Gastroesophageal sphincter (tissue), 4 donors: ENCODE data around the gene CCDC154. TPM values are rescaled to one million over a fixed set of nuclear protein-coding genes. Genes with fewer than 3 reads are reported as not detected.

Experiments
- ATAC-seq: fragments of 150-250 bp; one replicate; pipeline ENCODE4 v1.9.1; 2016; ENCODE audit warnings: mild to moderate bottlenecking, moderate library complexity
- H3K27ac ChIP-seq, 4 donors: fragments of 200-600 bp; sonication (generic) in 3 of 4; 1 replicate in 3 of 4; 2 replicates in 1 of 4; pipeline ENCODE4 v1.5.1; 2016 to 2019
- H3K27me3 ChIP-seq: fragments of 200-600 bp; sonication (generic); one replicate; pipeline ENCODE4 v1.5.1; 2019
- H3K36me3 ChIP-seq, 2 donors: fragments of 200-600 bp; sonication (generic); one replicate each; pipeline ENCODE4 v1.5.1; 2019; ENCODE audit warnings: control low read depth in 1 of 2
- H3K4me1 ChIP-seq, 3 donors: fragments of 200-600 bp; sonication (generic); 1 replicate in 2 of 3; 2 replicates in 1 of 3; pipeline ENCODE4 v1.5.1; 2016 to 2019; ENCODE audit warnings: control low read depth in 2 of 3
- H3K4me3 ChIP-seq, 2 donors: fragments of 200-600 bp; sonication (generic); one replicate each; pipeline ENCODE4 v1.5.1; 2019; ENCODE audit warnings: mild to moderate bottlenecking in 1 of 2, moderate library complexity in 1 of 2
- H3K9me3 ChIP-seq, 3 donors: fragments of 200-600 bp; sonication (generic); one replicate each; pipeline ENCODE4 v1.5.1; 2017 to 2019; ENCODE audit warnings: control low read depth in 2 of 3
- EP300 ChIP-seq: sonication (generic); formaldehyde crosslinking; IDR thresholded peaks from one replicate; pipeline ENCODE4 v1.6.1; 2017; ENCODE audit warnings: antibody characterized with exemption, mild to moderate bottlenecking
- POLR2A ChIP-seq, 2 donors: fragments of 450-650 bp; IDR thresholded peaks; one replicate each; pipeline ENCODE4 v1.6.1; 2017; ENCODE audit warnings: antibody characterized with exemption in 2 of 2, mild to moderate bottlenecking in 2 of 2, moderate library complexity in 1 of 2
- POLR2AphosphoS5 ChIP-seq: sonication (generic); formaldehyde crosslinking; IDR thresholded peaks from one replicate; pipeline ENCODE4 v1.6.1; 2017; ENCODE audit warnings: antibody characterized with exemption
- WGBS, 2 donors: methylation state at CpG; one replicate each; pipeline ENCODE4 v1.1.5; 2018; ENCODE audit warnings: low coverage in 1 of 2; 5-methylcytosine and 5-hydroxymethylcytosine counted together
- total RNA-seq, 4 donors: library from RNA; depleted of rRNA; stranded (reverse); fragments of >200 nt; gene quantifications; one replicate each; pipeline ENCODE4 v1.1.0, GENCODE V29; 2016
- TF ChIP-seq, protein P1 (sequence below), 4 experiments: fragments of 200-600 bp in 2 of 4; fragments of 450-650 bp in 2 of 4; sonication (generic) in 1 of 4; IDR thresholded peaks; one replicate each; pipeline ENCODE4 v1.5.1; 2017 to 2019; ENCODE audit warnings: antibody characterized with exemption in 4 of 4, mild to moderate bottlenecking in 2 of 4, moderate library complexity in 2 of 4

CCDC154 gene
- total RNA-seq, 4 donors from 2014 or later, result not detected

DNA sequence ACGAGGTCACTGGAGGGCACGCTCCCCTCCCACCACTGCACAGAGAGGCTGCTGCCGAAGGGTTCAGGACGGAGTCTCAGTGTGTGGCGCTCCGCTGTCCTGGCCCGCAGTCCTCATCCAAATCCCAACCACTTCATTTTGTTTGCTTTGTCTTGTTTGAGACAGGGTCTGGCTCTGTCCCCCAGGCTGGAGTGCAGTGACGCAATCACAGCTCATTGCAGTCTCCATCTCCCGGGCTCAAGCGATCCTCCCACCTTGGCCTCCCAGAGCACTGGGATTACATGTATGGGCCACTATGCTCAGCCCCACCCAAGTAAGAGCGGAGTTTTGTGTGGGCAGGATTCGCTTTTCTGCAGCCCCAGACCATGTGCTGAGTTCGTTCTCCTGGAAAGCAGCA is 42.6 kb downstream of the CCDC154 start:
- Histone ChIP-seq H3K9me3 (no peaks in the 10 kb centered on the region), H3K27me3 (no peaks in the 10 kb centered on the region), H3K36me3 (peaks cover 0 to 92% of the 10 kb centered on the region in 2 donors), H3K4me3 (no peak overlapping the region), H3K27ac (no peak overlapping the region), H3K4me1 (no peaks in the 10 kb centered on the region)
- no peak for ATAC-seq
- 60 to 100% methylated on average over 1 to 5 of the region's 13 CpGs for WGBS, 2 donors
- TF ChIP-seq POLR2AphosphoS5 (no peak), POLR2A (IDR thresholded peaks at IDR 0.05) (no peak), EP300 (no peak)
- TF ChIP-seq, protein P1, sequence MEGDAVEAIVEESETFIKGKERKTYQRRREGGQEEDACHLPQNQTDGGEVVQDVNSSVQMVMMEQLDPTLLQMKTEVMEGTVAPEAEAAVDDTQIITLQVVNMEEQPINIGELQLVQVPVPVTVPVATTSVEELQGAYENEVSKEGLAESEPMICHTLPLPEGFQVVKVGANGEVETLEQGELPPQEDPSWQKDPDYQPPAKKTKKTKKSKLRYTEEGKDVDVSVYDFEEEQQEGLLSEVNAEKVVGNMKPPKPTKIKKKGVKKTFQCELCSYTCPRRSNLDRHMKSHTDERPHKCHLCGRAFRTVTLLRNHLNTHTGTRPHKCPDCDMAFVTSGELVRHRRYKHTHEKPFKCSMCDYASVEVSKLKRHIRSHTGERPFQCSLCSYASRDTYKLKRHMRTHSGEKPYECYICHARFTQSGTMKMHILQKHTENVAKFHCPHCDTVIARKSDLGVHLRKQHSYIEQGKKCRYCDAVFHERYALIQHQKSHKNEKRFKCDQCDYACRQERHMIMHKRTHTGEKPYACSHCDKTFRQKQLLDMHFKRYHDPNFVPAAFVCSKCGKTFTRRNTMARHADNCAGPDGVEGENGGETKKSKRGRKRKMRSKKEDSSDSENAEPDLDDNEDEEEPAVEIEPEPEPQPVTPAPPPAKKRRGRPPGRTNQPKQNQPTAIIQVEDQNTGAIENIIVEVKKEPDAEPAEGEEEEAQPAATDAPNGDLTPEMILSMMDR (IDR thresholded peaks at IDR 0.05), result no peak

DNA sequence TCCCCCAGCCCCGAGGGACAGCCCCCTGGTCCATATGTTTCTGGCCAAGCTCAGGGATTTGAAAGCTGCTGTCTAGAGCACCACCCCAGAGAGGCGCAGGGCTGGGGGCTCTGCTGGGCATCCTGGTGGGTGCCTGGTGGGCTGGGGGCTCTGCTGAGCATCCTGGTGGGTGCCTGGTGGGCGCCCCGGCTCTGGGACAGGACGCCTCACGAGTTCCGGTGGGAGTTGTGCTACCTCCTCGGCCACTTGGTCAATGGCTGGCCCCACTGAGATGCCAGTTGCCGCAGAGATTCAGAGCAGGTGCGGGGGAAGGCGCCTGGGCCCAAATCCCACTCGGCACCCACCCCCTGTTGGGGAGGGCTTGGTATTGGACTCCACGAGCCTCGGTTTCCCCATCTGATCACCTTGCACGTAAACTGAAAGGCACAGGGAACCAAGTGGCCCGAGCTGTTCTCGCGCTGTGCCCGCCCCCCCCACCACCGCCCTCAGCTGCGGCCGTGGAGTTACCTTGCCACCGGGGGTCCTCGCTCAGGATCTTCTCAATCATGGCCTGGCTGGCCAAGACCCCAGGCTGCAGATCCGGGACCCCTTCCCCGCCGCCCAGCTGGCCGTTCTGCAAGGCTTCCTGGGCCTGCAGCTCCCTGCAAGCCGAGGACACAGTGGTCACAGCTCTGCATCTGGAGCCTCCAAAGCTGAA is 43.1 kb downstream of the CCDC154 start:
- no peaks in the 10 kb centered on the region for H3K27me3 ChIP-seq
- H3K4me3 ChIP-seq, result no peak overlapping the region
- H3K27ac ChIP-seq, result no peak overlapping the region
- no peak for ATAC-seq
- H3K9me3 ChIP-seq, result no peaks in the 10 kb centered on the region
- H3K36me3 ChIP-seq, result peaks cover 0 to 92% of the 10 kb centered on the region in 2 donors
- no peak for TF ChIP-seq POLR2AphosphoS5
- no peak for TF ChIP-seq POLR2A (IDR thresholded peaks at IDR 0.05)
- TF ChIP-seq, protein P1 (IDR thresholded peaks at IDR 0.05), result no peak
- TF ChIP-seq EP300, result no peak
- H3K4me1 ChIP-seq, result no peaks in the 10 kb centered on the region
- no CpG with 5 or more reads among the region's 29 CpGs for WGBS, 2 donors

DNA sequence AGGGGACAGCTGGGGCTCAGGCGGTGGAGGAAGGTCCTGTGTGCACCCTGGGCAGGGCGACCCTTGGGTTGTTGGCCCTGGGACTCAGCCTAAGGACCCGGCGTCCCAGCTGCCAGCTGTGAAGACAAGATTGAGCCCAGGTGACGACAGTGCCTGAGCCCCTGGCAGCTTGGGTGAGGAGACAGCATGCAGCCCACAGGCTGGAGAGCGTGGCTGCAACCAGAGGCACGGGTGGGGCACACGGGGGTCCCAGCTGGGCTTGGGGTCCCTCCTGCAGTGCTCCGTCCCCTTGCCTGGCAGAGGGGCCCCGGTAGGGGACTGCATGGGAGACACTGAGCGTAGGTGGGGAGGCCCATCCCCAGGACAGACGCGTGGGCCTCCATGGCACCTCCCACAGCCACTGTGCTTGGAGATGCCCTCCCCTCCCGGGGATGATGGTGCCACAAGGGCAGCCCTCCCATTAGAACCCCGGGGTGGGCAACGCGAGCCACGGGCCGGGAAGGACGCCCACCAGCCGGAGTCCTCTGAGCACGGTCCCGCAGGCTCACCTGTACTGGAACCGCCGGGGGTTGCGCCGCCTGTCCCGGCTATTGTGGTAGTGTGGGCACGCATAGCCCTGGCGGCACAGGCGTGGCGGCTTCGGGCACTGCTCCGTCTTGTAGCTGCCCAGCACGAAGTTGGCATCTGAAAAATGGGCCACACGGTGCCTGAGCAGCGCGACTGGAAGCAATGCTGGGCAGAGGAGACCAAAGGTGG is 45.4 kb downstream of the CCDC154 start:
- H3K36me3 ChIP-seq, result peaks cover 0 to 97% of the 10 kb centered on the region in 2 donors
- H3K27me3 ChIP-seq, result no peaks in the 10 kb centered on the region
- no peaks in the 10 kb centered on the region for H3K4me1 ChIP-seq
- TF ChIP-seq POLR2AphosphoS5 (no peak), EP300 (no peak), POLR2A (IDR thresholded peaks at IDR 0.05) (no peak)
- TF ChIP-seq, protein P1 (IDR thresholded peaks at IDR 0.05), result no peak
- no peak overlapping the region for H3K4me3 ChIP-seq
- ATAC-seq, result no peak
- no peaks in the 10 kb centered on the region for H3K9me3 ChIP-seq
- WGBS, 2 donors, result no CpG with 5 or more reads among the region's 38 CpGs
- no peak overlapping the region for H3K27ac ChIP-seq

DNA sequence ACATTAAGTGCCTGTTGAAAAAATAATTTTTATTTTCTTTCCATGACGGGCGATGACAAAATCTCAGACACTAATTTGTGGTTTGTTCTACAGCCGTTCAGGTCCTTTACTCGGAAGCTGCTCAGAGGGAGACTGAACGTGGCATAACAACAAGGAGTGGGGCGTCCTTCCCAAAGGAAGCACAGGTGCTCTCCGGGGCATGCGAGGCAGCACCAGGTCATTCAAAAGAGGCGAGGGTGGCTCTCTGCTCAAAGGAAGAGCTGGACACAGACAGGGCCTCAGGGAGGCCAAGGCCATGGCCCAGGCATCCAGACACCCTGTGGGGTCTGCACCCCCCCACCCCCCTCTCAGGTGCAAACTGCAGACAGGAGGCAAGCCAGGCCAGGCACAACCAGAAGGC is 46.0 kb downstream of the CCDC154 start:
- peaks cover 0 to 97% of the 10 kb centered on the region in 2 donors for H3K36me3 ChIP-seq
- H3K27ac ChIP-seq, result no peak overlapping the region
- no peaks in the 10 kb centered on the region for H3K9me3 ChIP-seq
- TF ChIP-seq EP300 (no peak), POLR2AphosphoS5 (no peak), POLR2A (IDR thresholded peaks at IDR 0.05) (no peak)
- TF ChIP-seq, protein P1 (IDR thresholded peaks at IDR 0.05), result no peak
- no peaks in the 10 kb centered on the region for H3K27me3 ChIP-seq
- no peak for ATAC-seq
- H3K4me3 ChIP-seq, result no peak overlapping the region
- WGBS, 2 donors, result 84 to 92% methylated on average over 7 to 9 of the region's 9 CpGs
- no peaks in the 10 kb centered on the region for H3K4me1 ChIP-seq
